ENCODE results near the gene BCDIN3D.

DNA sequence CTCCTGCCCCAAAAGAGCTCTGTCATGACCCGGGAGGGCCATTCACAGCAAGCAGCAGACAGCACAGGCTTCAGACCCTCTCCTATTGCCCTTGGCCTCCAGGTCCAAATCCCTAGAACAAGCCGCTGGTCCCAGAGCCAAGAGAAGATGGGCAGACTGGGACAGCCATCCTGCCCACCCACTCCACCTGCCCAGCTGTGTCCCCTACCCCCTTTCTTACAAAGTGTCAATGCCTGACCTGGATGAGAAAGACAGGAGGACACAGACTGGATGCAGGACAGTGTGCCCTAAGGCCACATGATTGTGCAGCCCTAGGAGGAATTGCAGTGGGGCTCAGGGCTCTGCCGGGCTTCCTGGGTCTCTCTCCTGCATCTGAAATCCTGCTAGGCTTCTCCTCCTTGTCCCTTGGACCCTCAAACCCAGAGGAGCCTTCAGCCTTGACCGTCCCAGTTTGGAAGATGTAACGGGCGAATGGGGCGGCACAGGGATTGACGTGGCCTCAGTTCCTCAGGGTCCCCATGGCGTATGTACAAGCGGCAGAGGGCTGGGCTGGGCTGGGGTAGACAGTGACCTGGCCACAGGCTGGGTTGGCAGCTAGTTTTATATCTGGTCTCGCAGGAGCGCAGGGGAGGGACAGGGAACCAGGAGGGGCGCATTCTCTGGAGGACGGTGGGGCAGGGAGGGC lies 27.1 kb upstream of the BCDIN3D start:
- TF ChIP-seq, protein P1, sequence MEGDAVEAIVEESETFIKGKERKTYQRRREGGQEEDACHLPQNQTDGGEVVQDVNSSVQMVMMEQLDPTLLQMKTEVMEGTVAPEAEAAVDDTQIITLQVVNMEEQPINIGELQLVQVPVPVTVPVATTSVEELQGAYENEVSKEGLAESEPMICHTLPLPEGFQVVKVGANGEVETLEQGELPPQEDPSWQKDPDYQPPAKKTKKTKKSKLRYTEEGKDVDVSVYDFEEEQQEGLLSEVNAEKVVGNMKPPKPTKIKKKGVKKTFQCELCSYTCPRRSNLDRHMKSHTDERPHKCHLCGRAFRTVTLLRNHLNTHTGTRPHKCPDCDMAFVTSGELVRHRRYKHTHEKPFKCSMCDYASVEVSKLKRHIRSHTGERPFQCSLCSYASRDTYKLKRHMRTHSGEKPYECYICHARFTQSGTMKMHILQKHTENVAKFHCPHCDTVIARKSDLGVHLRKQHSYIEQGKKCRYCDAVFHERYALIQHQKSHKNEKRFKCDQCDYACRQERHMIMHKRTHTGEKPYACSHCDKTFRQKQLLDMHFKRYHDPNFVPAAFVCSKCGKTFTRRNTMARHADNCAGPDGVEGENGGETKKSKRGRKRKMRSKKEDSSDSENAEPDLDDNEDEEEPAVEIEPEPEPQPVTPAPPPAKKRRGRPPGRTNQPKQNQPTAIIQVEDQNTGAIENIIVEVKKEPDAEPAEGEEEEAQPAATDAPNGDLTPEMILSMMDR (IDR thresholded peaks at IDR 0.05), result no peak
- TF ChIP-seq EP300 (IDR thresholded peaks at IDR 0.05; ENCODE audit: borderline replicate concordance in 1 of 2, low read depth in 1 of 2, low read length in 1 of 2), result no peak
- no peak for TF ChIP-seq POLR2AphosphoS5 (IDR thresholded peaks at IDR 0.05; ENCODE audit: low read depth, low read length)
- no peak for TF ChIP-seq NRF1 (IDR thresholded peaks at IDR 0.05; ENCODE audit: low read depth, low read length)
- no peak for TF ChIP-seq CHD2 (IDR thresholded peaks at IDR 0.05; ENCODE audit: low read length, partially characterized antibody)
- no peak for TF ChIP-seq FOSL2 (IDR thresholded peaks at IDR 0.05; ENCODE audit: borderline replicate concordance, low read depth)
- no peak for TF ChIP-seq SIN3A (IDR thresholded peaks at IDR 0.05; ENCODE audit: borderline replicate concordance, low read depth, low read length)
- TF ChIP-seq, protein P2, sequence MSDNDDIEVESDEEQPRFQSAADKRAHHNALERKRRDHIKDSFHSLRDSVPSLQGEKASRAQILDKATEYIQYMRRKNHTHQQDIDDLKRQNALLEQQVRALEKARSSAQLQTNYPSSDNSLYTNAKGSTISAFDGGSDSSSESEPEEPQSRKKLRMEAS (IDR thresholded peaks at IDR 0.05; ENCODE audit: low read depth), result no peak
- TF ChIP-seq, protein P3, sequence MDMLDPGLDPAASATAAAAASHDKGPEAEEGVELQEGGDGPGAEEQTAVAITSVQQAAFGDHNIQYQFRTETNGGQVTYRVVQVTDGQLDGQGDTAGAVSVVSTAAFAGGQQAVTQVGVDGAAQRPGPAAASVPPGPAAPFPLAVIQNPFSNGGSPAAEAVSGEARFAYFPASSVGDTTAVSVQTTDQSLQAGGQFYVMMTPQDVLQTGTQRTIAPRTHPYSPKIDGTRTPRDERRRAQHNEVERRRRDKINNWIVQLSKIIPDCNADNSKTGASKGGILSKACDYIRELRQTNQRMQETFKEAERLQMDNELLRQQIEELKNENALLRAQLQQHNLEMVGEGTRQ (IDR thresholded peaks at IDR 0.05; ENCODE audit: borderline replicate concordance, low read depth, low read length), result no peak
- no peak for TF ChIP-seq NFIC (IDR thresholded peaks at IDR 0.05; ENCODE audit: borderline replicate concordance)
- TF ChIP-seq, protein P4, sequence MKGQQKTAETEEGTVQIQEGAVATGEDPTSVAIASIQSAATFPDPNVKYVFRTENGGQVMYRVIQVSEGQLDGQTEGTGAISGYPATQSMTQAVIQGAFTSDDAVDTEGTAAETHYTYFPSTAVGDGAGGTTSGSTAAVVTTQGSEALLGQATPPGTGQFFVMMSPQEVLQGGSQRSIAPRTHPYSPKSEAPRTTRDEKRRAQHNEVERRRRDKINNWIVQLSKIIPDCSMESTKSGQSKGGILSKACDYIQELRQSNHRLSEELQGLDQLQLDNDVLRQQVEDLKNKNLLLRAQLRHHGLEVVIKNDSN (IDR thresholded peaks at IDR 0.05; ENCODE audit: borderline replicate concordance, low read depth), result no peak
- TF ChIP-seq, protein P5, sequence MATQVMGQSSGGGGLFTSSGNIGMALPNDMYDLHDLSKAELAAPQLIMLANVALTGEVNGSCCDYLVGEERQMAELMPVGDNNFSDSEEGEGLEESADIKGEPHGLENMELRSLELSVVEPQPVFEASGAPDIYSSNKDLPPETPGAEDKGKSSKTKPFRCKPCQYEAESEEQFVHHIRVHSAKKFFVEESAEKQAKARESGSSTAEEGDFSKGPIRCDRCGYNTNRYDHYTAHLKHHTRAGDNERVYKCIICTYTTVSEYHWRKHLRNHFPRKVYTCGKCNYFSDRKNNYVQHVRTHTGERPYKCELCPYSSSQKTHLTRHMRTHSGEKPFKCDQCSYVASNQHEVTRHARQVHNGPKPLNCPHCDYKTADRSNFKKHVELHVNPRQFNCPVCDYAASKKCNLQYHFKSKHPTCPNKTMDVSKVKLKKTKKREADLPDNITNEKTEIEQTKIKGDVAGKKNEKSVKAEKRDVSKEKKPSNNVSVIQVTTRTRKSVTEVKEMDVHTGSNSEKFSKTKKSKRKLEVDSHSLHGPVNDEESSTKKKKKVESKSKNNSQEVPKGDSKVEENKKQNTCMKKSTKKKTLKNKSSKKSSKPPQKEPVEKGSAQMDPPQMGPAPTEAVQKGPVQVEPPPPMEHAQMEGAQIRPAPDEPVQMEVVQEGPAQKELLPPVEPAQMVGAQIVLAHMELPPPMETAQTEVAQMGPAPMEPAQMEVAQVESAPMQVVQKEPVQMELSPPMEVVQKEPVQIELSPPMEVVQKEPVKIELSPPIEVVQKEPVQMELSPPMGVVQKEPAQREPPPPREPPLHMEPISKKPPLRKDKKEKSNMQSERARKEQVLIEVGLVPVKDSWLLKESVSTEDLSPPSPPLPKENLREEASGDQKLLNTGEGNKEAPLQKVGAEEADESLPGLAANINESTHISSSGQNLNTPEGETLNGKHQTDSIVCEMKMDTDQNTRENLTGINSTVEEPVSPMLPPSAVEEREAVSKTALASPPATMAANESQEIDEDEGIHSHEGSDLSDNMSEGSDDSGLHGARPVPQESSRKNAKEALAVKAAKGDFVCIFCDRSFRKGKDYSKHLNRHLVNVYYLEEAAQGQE (IDR thresholded peaks at IDR 0.05; ENCODE audit: low read depth, low read length), result no peak
